HAP-1 (cell line): ENCODE data around the gene DALRD3.
"Not testable (repeated sequence)": the region's sequence is repeated elsewhere in the genome, so short reads cannot be mapped to it uniquely, and the experiment has no call there.

Experiments
- DNase-seq, 2 experiments: peaks; one replicate each; pipeline ENCODE4 v3.0.0-alpha.2; 2016 to 2020; ENCODE audit warnings: low spot score in 2 of 2
- H3K27me3 ChIP-seq: fragments of 250-450 bp; sonication (Bioruptor Pico); 2 replicates; pipeline ENCODE4 v1.5.1; 2020; ENCODE audit warnings: low read depth, mild to moderate bottlenecking, moderate library complexity
- H3K36me3 ChIP-seq: fragments of 250-450 bp; sonication (Bioruptor Pico); replicated peaks from 2 replicates; pipeline ENCODE4 v1.5.1; 2020; ENCODE audit warnings: mild to moderate bottlenecking
- H3K4me1 ChIP-seq: fragments of 250-450 bp; sonication (Bioruptor Pico); 2 replicates; pipeline ENCODE4 v1.5.1; 2020; ENCODE audit warnings: mild to moderate bottlenecking
- H3K4me3 ChIP-seq: fragments of 250-450 bp; sonication (Bioruptor Pico); 2 replicates; pipeline ENCODE4 v1.5.1; 2020; ENCODE audit warnings: mild to moderate bottlenecking, moderate library complexity
- H3K9me3 ChIP-seq: fragments of 250-450 bp; sonication (Bioruptor Pico); 2 replicates; pipeline ENCODE4 v1.5.1; 2020; ENCODE audit warnings: mild to moderate bottlenecking, moderate library complexity
- in situ Hi-C: fragments of 300-500 bp; cut with MboI; formaldehyde crosslinking; loops from 3 replicates; pipeline ENCODE4 v1.14.3; 2020; ENCODE audit warnings: low sequenced_read_pairs, inconsistent platforms, mixed read lengths

The DALRD3 gene

GRCh38 chr3:49016414-49017228, 1.8 kb downstream of the DALRD3 start:
- Histone ChIP-seq H3K27me3 (no peaks in the 10 kb centered on the region), H3K9me3 (no peaks in the 10 kb centered on the region), H3K36me3 (peaks cover 47% of the 10 kb centered on the region), H3K4me1 (peaks cover 14% of the 10 kb centered on the region), H3K4me3 (peak overlapping the region; percentile 84; the same call in 1 of the 2 replicates)
- in situ Hi-C loops, result no loop called here
- DNase-seq, result no peak

GRCh38 chr3:49015765-49016164, 2.6 kb downstream of the DALRD3 start:
- H3K9me3 ChIP-seq, result no peaks in the 10 kb centered on the region
- no peaks in the 10 kb centered on the region for H3K27me3 ChIP-seq
- peaks cover 14% of the 10 kb centered on the region for H3K4me1 ChIP-seq
- H3K36me3 ChIP-seq, result peaks cover 46% of the 10 kb centered on the region
- no peak for DNase-seq
- no peak overlapping the region for H3K4me3 ChIP-seq
- in situ Hi-C loops, result no loop called here

GRCh38 chr3:49015072-49015471, 3.3 kb downstream of the DALRD3 start:
- no peak for DNase-seq
- Histone ChIP-seq H3K36me3 (peaks cover 46% of the 10 kb centered on the region), H3K4me1 (peaks cover 13% of the 10 kb centered on the region), H3K4me3 (no peak overlapping the region), H3K27me3 (no peaks in the 10 kb centered on the region), H3K9me3 (no peaks in the 10 kb centered on the region)
- in situ Hi-C loops, result no loop called here

GRCh38 chr3:49013738-49014660, 4.4 kb downstream of the DALRD3 start:
- Histone ChIP-seq H3K36me3 (peaks cover 46% of the 10 kb centered on the region), H3K27me3 (no peaks in the 10 kb centered on the region), H3K4me1 (peaks cover 3% of the 10 kb centered on the region; the same call in 1 of the 2 replicates), H3K9me3 (no peaks in the 10 kb centered on the region), H3K4me3 (no peak overlapping the region)
- peak in 1 of 2 experiments; percentile 72 for DNase-seq
- in situ Hi-C loops, result no loop called here

GRCh38 chr3:49013113-49013737, 5.2 kb downstream of the DALRD3 start:
- DNase-seq, result no peak
- Histone ChIP-seq H3K4me3 (no peak overlapping the region), H3K36me3 (peaks cover 46% of the 10 kb centered on the region), H3K4me1 (peaks cover 4% of the 10 kb centered on the region), H3K27me3 (no peaks in the 10 kb centered on the region), H3K9me3 (no peaks in the 10 kb centered on the region)
- in situ Hi-C loops, result no loop called here

- Histone ChIP-seq H3K9me3 (no peaks in the 10 kb centered on the region), H3K4me1 (peaks cover 7% of the 10 kb centered on the region), H3K4me3 (no peak overlapping the region), H3K27me3 (no peaks in the 10 kb centered on the region), H3K36me3 (peaks cover 46% of the 10 kb centered on the region)
- in situ Hi-C loops, result no loop called here
- no peak for DNase-seq
Measured at GRCh38 chr3:49012441-49013017, 5.9 kb downstream of the DALRD3 start.

GRCh38 chr3:49009396-49009795, 9.0 kb downstream of the DALRD3 start:
- DNase-seq, result no peak
- H3K4me3 ChIP-seq, result no peak overlapping the region
- peaks cover 13% of the 10 kb centered on the region for H3K4me1 ChIP-seq
- no peaks in the 10 kb centered on the region for H3K27me3 ChIP-seq
- peaks cover 19% of the 10 kb centered on the region for H3K36me3 ChIP-seq
- in situ Hi-C loops, result no loop called here
- H3K9me3 ChIP-seq, result no peaks in the 10 kb centered on the region

- H3K27me3 ChIP-seq, H3K9me3 ChIP-seq, in situ Hi-C loops, DNase-seq: not testable (repeated sequence)
- H3K4me3 ChIP-seq, result peak overlapping the region; percentile 79
- peaks cover 13% of the 10 kb centered on the region for H3K4me1 ChIP-seq
- peaks cover 11% of the 10 kb centered on the region for H3K36me3 ChIP-seq
Measured at GRCh38 chr3:49008627-49009026, 9.8 kb downstream of the DALRD3 start.

GRCh38 chr3:49007771-49008528, 10.4 kb downstream of the DALRD3 start:
- Histone ChIP-seq H3K4me3 (peak overlapping the region; percentile 79), H3K9me3 (no peaks in the 10 kb centered on the region), H3K4me1 (peaks cover 13% of the 10 kb centered on the region), H3K27me3 (no peaks in the 10 kb centered on the region), H3K36me3 (peaks cover 11% of the 10 kb centered on the region)
- in situ Hi-C loops, result no loop called here
- peak; percentile 83 to 97 for DNase-seq

- Histone ChIP-seq H3K36me3 (peaks cover 7% of the 10 kb centered on the region), H3K27me3 (no peaks in the 10 kb centered on the region), H3K4me3 (peak within 1 kb of the TSS; percentile 79), H3K4me1 (peaks cover 13% of the 10 kb centered on the region), H3K9me3 (no peaks in the 10 kb centered on the region)
- peak; percentile 97 to 99 for DNase-seq
- in situ Hi-C loops, result no loop called here
Measured at GRCh38 chr3:49007068-49007770, 11.2 kb downstream of the DALRD3 start, which contains the start of gene WDR6. WDR6 (plus strand) TSS chr3:49007391; CDS start chr3:49007432, 41 bp downstream.

GRCh38 chr3:49006408-49007067, 11.8 kb downstream of the DALRD3 start:
- in situ Hi-C loops, result no loop called here
- Histone ChIP-seq H3K9me3 (no peaks in the 10 kb centered on the region), H3K27me3 (no peaks in the 10 kb centered on the region), H3K36me3 (peaks cover under 1% of the 10 kb centered on the region), H3K4me1 (peaks cover 13% of the 10 kb centered on the region), H3K4me3 (peak overlapping the region; percentile 79)
- DNase-seq, result no peak

GRCh38 chr3:49005998-49006397, 12.4 kb downstream of the DALRD3 start:
- no peak for DNase-seq
- H3K4me3 ChIP-seq, result peak overlapping the region; percentile 79
- no peaks in the 10 kb centered on the region for H3K9me3 ChIP-seq
- in situ Hi-C loops, result no loop called here
- H3K27me3 ChIP-seq, result no peaks in the 10 kb centered on the region
- H3K4me1 ChIP-seq, result peaks cover 13% of the 10 kb centered on the region
- H3K36me3 ChIP-seq, result no peaks in the 10 kb centered on the region
